GM23248 (cell line): ENCODE measurements around the gene SPTBN5.

Experiments used
- EZH2 ChIP-seq: fragments of 200-600 bp; sonication (generic); IDR thresholded peaks from 2 replicates; pipeline ENCODE4 v1.6.1; 2018; ENCODE audit warnings: antibody characterized with exemption, mild to moderate bottlenecking; ENCODE audit not compliant: insufficient read depth, poor library complexity, severe bottlenecking
- EZH2phosphoT487 ChIP-seq: fragments of 200-600 bp; sonication (generic); IDR thresholded peaks from 2 replicates; pipeline ENCODE4 v1.6.1; 2018; ENCODE audit warnings: antibody characterized with exemption, moderate library complexity, mild to moderate bottlenecking, low read depth; ENCODE audit not compliant: insufficient read depth

DNA sequence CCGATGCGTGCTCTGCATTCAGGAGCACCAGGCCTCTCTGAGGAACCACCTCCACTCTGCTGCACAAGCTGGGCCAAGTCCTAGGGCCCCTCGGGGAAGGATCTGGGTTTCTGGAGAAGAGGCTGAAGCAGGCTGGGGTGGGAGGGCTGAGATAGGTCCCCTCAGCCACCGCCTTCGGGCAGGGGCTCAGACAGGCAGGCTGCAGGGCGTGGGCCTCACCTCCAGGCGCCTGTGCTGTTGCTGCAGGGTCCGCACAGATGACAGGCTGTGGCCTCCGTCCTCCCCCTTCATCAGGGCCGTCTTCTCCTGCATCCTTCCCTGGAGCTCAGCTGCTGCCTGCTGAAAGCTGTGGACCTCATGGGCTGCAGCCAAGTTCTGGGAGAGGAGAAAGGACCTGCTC is 40.0 kb downstream of the SPTBN5 start:
- TF ChIP-seq EZH2phosphoT487: no peak
- TF ChIP-seq EZH2: no peak
